GM10248 (cell line): ENCODE data around the gene CCL18.
"Not testable (repeated sequence)": the region's sequence is repeated elsewhere in the genome, so short reads cannot be mapped to it uniquely, and the experiment has no call there.

Experiments
- CTCF ChIA-PET: fragments of 300-600 bp; sonication (Branson Sonifier 250); formaldehyde crosslinking; extraction: SDS; loops from one replicate; lab custom pipeline; 2021; ENCODE audit warnings: antibody characterized with exemption; lab: Yijun Ruan, JAX
- POLR2A ChIA-PET: fragments of 350-650 bp; sonication (Branson Sonifier 250); formaldehyde crosslinking; extraction: SDS; loops from one replicate; lab custom pipeline; 2020; ENCODE audit warnings: antibody characterized with exemption; lab: Yijun Ruan, JAX
- DNase-seq: peaks from one replicate; pipeline ENCODE4 v3.0.0; 2012; ENCODE audit errors: extremely low spot score
- TF ChIP-seq, protein P1 (sequence below): IDR thresholded peaks from 2 replicates; pipeline ENCODE4 v1.5.1; 2012; ENCODE audit warnings: mild to moderate bottlenecking, low read depth; ENCODE audit errors: extremely low read depth, missing control alignments, control extremely low read depth

The CCL18 gene

DNA sequence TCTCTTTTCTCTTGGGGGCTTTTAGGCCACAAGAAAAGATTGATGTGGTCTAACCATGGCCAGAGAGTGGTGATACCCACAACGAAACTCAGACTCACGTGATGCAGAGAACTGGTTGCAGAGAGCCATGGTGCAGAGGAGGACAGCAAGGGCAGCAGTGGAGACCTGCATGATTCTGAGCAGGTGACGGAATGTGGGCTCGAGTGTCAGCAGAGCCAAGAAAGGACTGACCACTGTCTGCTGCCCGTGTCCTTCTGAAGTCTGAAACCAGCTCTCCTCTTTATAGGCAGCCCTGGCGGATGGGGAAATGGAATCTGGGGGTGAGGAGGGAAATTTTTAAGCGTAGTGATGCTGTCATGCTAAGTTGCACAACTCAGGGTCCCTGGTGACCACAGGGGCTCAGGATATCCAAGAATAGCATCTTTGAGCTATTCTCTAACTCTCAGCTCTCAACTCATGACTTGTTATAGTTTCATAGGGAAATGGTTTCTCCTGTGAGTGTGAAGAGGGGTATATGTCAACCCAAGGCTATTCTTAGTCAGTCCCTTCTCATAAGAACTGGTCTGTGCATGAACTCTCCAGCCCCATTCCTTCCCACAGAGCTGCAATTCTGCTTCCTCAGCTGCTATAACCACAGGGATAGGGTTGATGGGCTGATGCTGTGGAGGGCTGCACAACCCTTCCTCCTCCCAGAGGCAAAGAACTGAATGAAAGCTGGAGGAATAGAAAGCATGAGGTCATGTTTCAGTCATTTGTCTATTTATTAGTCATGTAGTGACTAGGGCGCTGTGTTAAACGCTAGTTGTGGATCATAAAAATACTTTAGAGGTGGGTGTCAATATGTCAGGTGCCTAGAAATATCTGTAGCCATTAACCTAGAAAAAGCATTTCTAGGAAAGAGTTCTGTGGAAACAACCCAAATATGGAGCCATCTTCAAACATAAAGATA, 26.1 kb downstream of the CCL18 start, which contains the start of gene CCL3:
CCL3 (minus strand) TSS at position 256 of the 949 bp plus-strand sequence; CDS start at position 171, 85 bp downstream.
- ChIA-PET POLR2A (interaction anchor here (0.9 to 2.5 kb wide), 8 partner anchors 9 to 116 kb away, joined by 3 to 12 read pairs (median 4); partner anchors contain the start of genes CCL3L1 and CCL3L3), CTCF (interaction anchor here (0.9 to 6.5 kb wide), 6 partner anchors 17 to 121 kb away, joined by 3 to 51 read pairs (median 3); no protein-coding TSS in a partner anchor)
- DNase-seq = peak; percentile 56
- TF ChIP-seq, protein P1, sequence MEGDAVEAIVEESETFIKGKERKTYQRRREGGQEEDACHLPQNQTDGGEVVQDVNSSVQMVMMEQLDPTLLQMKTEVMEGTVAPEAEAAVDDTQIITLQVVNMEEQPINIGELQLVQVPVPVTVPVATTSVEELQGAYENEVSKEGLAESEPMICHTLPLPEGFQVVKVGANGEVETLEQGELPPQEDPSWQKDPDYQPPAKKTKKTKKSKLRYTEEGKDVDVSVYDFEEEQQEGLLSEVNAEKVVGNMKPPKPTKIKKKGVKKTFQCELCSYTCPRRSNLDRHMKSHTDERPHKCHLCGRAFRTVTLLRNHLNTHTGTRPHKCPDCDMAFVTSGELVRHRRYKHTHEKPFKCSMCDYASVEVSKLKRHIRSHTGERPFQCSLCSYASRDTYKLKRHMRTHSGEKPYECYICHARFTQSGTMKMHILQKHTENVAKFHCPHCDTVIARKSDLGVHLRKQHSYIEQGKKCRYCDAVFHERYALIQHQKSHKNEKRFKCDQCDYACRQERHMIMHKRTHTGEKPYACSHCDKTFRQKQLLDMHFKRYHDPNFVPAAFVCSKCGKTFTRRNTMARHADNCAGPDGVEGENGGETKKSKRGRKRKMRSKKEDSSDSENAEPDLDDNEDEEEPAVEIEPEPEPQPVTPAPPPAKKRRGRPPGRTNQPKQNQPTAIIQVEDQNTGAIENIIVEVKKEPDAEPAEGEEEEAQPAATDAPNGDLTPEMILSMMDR = no peak

GRCh38 chr17:36092230-36092629, 28.2 kb downstream of the CCL18 start:
- no peak for DNase-seq
- TF ChIP-seq, protein P1 = no peak
- ChIA-PET CTCF (interaction anchor here (0.7 to 1.6 kb wide), 3 partner anchors 8 to 111 kb away, joined by 3 to 4 read pairs (median 3); partner anchors contain the start of gene CCL16), POLR2A (interaction anchor here (0.7 to 1.0 kb wide), 2 partner anchors 10 to 26 kb away, joined by 3 to 4 read pairs; no protein-coding TSS in a partner anchor)

GRCh38 chr17:36092715-36093114, 28.6 kb downstream of the CCL18 start:
- CTCF ChIA-PET = interaction anchor here (1.6 kb wide), 1 partner anchor 111 kb away, joined by 4 read pairs; the partner anchor contains the start of gene CCL16
- POLR2A ChIA-PET = interaction anchor here (0.7 to 1.0 kb wide), 2 partner anchors 10 to 25 kb away, joined by 3 to 4 read pairs; no protein-coding TSS in a partner anchor
- DNase-seq = not testable (repeated sequence)

GRCh38 chr17:36094232-36094631, 30.2 kb downstream of the CCL18 start:
- ChIA-PET POLR2A (no interaction called here), CTCF (no interaction called here)
- TF ChIP-seq, protein P1 = no peak
- DNase-seq = no peak

GRCh38 chr17:36094746-36095145, 30.7 kb downstream of the CCL18 start:
- CTCF ChIA-PET = no interaction called here
- TF ChIP-seq, protein P1 = no peak
- POLR2A ChIA-PET = no interaction called here
- no peak for DNase-seq

- ChIA-PET POLR2A (no interaction called here), CTCF (interaction anchor here (1.0 kb wide), 2 partner anchors 23 to 53 kb away, joined by 4 to 7 read pairs; no protein-coding TSS in a partner anchor)
- no peak for DNase-seq
- TF ChIP-seq, protein P1 = no peak
These were observed 31.9 kb downstream of the CCL18 start for GRCh38 chr17:36095992-36096391.

DNA sequence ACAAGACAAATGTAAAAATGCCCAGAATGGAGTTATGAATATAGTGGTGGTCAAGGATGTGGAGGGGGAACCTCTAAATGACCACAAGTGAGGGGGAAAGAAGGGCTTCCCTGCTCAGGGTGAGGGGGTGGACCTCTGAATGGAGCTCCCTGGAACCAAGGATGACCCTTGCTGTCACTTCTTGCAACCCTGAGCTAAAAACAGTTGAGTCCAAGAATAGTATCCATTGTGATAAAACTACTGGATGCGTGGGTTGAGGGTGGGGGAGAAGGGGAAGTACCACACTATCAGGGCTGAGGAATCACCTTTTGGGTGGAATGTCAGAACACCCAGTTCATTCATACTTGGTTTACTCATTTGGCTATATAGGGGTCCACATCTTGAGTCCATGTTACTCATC, 34.9 kb downstream of the CCL18 start:
- POLR2A ChIA-PET = interaction anchor here (2.0 kb wide), 1 partner anchor 9 kb away, joined by 12 read pairs; the partner anchor contains the start of gene CCL3
- CTCF ChIA-PET = interaction anchor here (0.9 to 3.7 kb wide), 4 partner anchors 11 to 50 kb away, joined by 3 to 19 read pairs (median 4); no protein-coding TSS in a partner anchor
- DNase-seq = not testable (repeated sequence)

DNA sequence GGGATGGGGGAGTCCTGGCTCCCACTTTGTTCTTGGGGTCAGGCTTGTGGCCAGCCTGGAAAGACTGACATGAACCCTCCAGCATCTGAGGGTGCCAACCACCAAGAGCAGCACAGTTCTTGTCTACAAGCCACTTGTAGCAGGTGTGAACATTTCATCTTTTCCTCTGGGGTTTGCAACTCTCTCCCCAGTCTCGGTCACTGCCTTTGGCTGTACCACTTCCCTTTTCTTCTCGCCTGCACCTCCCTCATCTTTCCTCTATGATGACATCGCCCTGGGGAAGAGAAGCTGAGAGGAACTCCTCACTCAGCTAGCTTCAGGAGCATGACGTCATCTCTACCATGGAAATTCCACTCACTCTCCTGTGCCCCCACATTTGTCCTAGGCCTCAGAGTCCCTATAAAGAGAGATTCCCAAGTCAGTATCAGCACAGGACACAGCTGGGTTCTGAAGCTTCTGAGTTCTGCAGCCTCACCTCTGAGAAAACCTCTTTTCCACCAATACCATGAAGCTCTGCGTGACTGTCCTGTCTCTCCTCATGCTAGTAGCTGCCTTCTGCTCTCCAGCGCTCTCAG, 39.4 kb downstream of the CCL18 start, which contains the start of gene CCL4:
CCL4 (plus strand) TSS at position 427 of the 575 bp plus-strand sequence; CDS start at position 506, 79 bp downstream.
- DNase-seq = not testable (repeated sequence)
- CTCF ChIA-PET = interaction anchor here (1.2 to 1.4 kb wide), 4 partner anchors 15 to 46 kb away, joined by 3 to 9 read pairs (median 4); no protein-coding TSS in a partner anchor
- POLR2A ChIA-PET = interaction anchor here (1.1 kb wide), 1 partner anchor 13 kb away, joined by 4 read pairs; no protein-coding TSS in a partner anchor

- CTCF ChIA-PET = interaction anchor here (0.9 kb wide), 1 partner anchor 14 kb away, joined by 3 read pairs; no protein-coding TSS in a partner anchor
These were observed 40.2 kb downstream of the CCL18 start for GRCh38 chr17:36104246-36104645.

More at GRCh38 chr17:36104246-36104645, 40.2 kb downstream of the CCL18 start:
- DNase-seq = not testable (repeated sequence)
- POLR2A ChIA-PET = interaction anchor here (1.1 kb wide), 1 partner anchor 14 kb away, joined by 4 read pairs; no protein-coding TSS in a partner anchor
